Measurements from ENCODE around the gene USH2A.
"Not testable (repeated sequence)": the region's sequence is repeated elsewhere in the genome, so short reads cannot be mapped to it uniquely, and the experiment has no call there.

USH2A gene

GRCh38 chr1:216368249-216368648 is 55.0 kb downstream of the USH2A start:
- TF ChIP-seq, protein P1, sequence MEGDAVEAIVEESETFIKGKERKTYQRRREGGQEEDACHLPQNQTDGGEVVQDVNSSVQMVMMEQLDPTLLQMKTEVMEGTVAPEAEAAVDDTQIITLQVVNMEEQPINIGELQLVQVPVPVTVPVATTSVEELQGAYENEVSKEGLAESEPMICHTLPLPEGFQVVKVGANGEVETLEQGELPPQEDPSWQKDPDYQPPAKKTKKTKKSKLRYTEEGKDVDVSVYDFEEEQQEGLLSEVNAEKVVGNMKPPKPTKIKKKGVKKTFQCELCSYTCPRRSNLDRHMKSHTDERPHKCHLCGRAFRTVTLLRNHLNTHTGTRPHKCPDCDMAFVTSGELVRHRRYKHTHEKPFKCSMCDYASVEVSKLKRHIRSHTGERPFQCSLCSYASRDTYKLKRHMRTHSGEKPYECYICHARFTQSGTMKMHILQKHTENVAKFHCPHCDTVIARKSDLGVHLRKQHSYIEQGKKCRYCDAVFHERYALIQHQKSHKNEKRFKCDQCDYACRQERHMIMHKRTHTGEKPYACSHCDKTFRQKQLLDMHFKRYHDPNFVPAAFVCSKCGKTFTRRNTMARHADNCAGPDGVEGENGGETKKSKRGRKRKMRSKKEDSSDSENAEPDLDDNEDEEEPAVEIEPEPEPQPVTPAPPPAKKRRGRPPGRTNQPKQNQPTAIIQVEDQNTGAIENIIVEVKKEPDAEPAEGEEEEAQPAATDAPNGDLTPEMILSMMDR (IDR thresholded peaks at IDR 0.05): no peak
- H3K4me3 ChIP-seq: no peak overlapping the region
- DNase-seq (ENCODE audit: low spot score): no peak
- no peak overlapping the region for H3K27ac ChIP-seq

GRCh38 chr1:216366979-216367378 is 56.3 kb downstream of the USH2A start:
- H3K4me3 ChIP-seq: no peak overlapping the region
- no peak overlapping the region for H3K27ac ChIP-seq
- DNase-seq (ENCODE audit: low spot score): no peak
- TF ChIP-seq, protein P1 (IDR thresholded peaks at IDR 0.05): no peak

GRCh38 chr1:216356945-216357344 is 66.3 kb downstream of the USH2A start:
- DNase-seq (ENCODE audit: low spot score): no peak
- Histone ChIP-seq H3K27ac (no peak overlapping the region), H3K4me3 (no peak overlapping the region)
- TF ChIP-seq, protein P1 (IDR thresholded peaks at IDR 0.05): no peak

- DNase-seq (ENCODE audit: low spot score): no peak
- TF ChIP-seq, protein P1 (IDR thresholded peaks at IDR 0.05): no peak
- H3K27ac ChIP-seq: no peak overlapping the region
- H3K4me3 ChIP-seq: no peak overlapping the region
These were observed 73.1 kb downstream of the USH2A start for GRCh38 chr1:216350186-216350585.

GRCh38 chr1:216346526-216346925 is 76.7 kb downstream of the USH2A start:
- DNase-seq (ENCODE audit: low spot score): no peak
- no peak overlapping the region for H3K4me3 ChIP-seq
- H3K27ac ChIP-seq: no peak overlapping the region
- TF ChIP-seq, protein P1 (IDR thresholded peaks at IDR 0.05): no peak

GRCh38 chr1:216340542-216340941 is 82.7 kb downstream of the USH2A start:
- not testable (repeated sequence) for H3K4me3 ChIP-seq; DNase-seq (ENCODE audit: low spot score); H3K27ac ChIP-seq

- no peak overlapping the region for H3K27ac ChIP-seq
- TF ChIP-seq, protein P1 (IDR thresholded peaks at IDR 0.05): no peak
These were observed 90.8 kb downstream of the USH2A start for GRCh38 chr1:216332462-216332861.

DNA sequence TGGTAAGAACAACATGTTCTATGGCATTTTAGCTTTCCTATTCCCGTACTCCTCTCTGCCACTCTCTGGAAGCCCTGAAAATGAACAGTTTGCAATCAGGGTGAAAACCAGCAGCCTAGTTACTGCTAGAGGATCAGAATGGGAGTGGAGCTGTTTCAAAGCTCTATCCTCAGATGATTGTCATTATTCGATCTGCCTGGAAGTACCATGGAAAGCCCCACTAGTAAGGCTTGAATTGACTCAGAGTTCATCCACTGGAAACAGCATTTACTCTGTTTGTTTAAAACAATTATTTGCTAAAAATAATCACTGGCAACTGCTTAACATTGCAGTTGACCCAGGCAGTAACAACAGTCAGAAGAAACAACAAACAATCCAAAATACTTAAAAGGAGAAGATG is 91.2 kb downstream of the USH2A start:
- no peak overlapping the region for H3K4me3 ChIP-seq
- no peak overlapping the region for H3K27ac ChIP-seq
- no peak for DNase-seq (ENCODE audit: low spot score)
- TF ChIP-seq, protein P1 (IDR thresholded peaks at IDR 0.05): no peak

More at GRCh38 chr1:216332462-216332861, 90.8 kb downstream of the USH2A start:
- H3K4me3 ChIP-seq: no peak overlapping the region
- DNase-seq (ENCODE audit: low spot score): no peak

Data from coronary artery (tissue), 2 donors.